ENCODE data around the gene CERS6.
"Not testable (repeated sequence)": the region's sequence is repeated elsewhere in the genome, so short reads cannot be mapped to it uniquely, and the experiment has no call there.

Gene CERS6

GRCh38 chr2:168455645-168456520 lies at the start of gene CERS6:
CERS6 (plus strand) TSS chr2:168456272; CDS start chr2:168456449, 177 bp downstream.
- DNase-seq (ENCODE audit: low spot score), result peak; percentile 95

DNA sequence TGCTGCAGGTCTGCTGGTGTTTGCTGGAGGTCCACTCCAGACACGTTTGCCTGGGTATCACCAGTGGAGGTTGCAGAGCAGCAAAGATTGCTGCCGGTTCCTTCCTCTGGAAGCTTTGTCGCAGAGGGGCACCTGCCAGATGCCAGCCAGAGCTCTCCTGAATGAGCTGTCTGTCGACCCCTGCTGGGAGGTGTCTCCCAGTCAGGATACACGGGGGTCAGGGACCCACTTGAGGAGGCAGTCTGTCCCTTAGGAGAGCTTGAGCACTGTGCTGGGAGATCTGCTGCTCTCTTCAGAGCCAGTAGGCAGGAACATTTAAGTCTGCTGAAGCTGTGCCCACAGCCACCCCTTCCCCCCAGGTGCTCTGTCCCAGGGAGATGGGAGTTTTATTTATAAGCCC lies 43.8 kb upstream of the CERS6 start:
- DNase-seq (ENCODE audit: low spot score), result not testable (repeated sequence)

GRCh38 chr2:168413101-168413500 lies 43.0 kb upstream of the CERS6 start:
- DNase-seq (ENCODE audit: low spot score), result not testable (repeated sequence)

DNA sequence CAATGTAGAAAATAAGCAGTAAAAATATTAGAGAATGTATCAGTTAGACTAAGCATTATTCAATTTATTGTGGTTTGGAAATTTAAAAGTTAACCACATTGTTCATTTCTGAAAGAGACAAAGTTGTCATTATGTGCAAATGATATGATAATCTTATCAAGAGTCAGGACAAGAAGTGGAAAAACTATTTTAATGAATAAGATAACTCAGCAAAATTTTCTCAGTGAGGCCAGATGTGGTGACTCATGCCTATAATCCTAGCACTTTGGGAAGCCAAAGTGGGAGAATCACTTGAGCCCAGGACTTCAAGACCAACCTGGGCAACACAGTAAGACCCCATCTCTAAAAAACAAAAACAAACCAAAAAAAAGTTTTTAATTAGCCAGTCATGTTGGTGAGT lies 39.5 kb upstream of the CERS6 start:
- DNase-seq (ENCODE audit: low spot score), result no peak

- DNase-seq (ENCODE audit: low spot score), result no peak
These were observed 33.5 kb upstream of the CERS6 start for GRCh38 chr2:168422584-168422983.

DNA sequence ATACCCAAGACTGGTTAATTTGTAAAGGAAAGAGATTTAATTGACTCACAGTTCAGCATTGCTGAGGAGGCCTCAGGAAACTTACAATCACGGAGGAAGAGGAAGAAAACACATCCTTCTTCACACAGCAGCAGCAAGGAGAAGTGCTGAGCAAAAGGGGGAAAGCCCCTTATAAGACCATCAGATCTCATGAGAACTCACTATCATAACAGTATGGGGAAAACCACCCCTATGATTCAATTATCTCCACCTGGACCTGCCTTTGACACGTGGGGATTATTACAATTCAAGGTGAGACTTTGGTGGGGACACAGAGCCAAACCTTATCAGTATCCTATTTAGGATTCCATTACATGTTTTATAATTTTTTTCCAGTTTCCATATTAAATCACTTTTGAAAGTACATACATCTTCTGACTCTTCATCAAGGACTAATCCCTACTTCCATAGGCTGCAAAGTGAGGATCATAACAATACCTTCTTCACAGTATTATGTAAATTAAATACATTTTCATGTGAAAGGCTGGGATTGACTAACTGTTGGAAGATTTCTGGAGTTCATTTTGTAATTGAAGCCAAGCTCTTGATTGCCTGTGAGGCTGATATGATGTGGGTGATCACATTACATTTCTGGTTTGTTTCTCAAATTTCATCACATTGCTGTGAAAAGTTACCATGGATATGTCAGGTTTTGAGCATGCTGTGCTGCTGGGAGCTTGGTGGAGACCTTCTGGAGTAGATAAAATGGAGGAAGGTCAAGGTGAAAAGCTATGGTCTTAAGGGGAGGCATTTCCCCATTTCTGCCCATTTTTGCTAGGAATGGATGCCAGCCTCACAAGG lies 31.7 kb upstream of the CERS6 start:
- DNase-seq (ENCODE audit: low spot score), result no peak

DNA sequence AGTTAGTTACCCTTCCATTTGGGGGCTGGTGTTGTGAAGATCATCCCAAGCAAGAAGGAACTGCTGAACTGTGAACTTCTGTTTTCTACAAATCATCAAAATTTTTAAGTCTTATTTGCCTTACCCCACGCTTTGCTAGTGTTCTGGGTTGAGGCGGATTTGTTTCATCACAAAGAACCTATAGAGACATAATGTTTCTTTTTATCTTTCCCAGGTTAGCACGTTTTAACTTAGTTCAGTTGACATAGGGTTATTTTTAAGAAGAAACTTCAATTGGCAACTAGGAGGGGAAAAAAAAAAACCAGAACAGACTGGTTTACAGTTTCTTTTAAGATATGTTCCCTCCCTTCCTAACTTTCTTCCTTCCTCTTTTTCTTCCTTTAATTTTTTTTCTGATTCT lies 31.1 kb upstream of the CERS6 start:
- DNase-seq (ENCODE audit: low spot score), result no peak

DNA sequence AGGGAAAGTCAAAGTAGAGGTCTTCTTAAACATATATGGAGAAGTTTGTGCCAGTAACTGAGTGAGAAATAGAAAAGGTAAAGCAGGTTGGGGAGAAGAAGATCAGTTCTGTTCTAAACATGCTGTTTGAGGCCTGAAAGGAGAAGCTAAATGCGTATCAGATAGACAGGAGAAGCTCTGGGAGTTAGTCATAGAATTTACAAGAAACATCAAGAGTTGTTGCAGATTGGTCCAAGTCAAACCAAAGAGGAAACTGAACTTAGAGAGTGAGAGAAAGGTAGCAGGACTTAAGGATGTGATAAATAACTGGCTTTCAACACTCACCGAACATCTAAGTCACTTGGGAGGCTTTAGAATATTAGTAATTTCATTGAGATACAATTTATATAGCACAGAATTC lies 29.2 kb upstream of the CERS6 start:
- DNase-seq (ENCODE audit: low spot score), result no peak

GRCh38 chr2:168427451-168427850 lies 28.6 kb upstream of the CERS6 start:
- no peak for DNase-seq (ENCODE audit: low spot score)

DNA sequence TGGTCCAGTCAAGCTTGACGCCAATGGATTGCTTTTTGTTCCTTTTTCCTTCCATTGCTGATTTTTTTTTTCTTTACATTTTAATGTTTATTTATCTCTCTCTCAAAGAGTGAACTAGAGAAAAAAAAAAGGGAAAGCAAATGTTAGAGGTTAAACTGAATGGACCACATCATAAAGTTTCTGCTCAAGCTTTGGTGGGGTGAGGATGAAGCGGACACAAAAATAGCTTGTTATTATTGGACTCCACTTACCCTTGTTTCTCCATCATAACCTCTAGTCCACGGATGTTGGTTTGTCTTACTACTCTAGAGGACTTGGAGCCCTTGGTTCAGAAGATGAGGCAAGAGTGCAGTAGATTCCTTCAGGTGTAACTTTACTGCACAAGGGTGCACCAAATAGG lies 27.6 kb upstream of the CERS6 start:
- no peak for DNase-seq (ENCODE audit: low spot score)

- DNase-seq (ENCODE audit: low spot score), result no peak
These were observed 26.1 kb upstream of the CERS6 start for GRCh38 chr2:168429988-168430387.

DNA sequence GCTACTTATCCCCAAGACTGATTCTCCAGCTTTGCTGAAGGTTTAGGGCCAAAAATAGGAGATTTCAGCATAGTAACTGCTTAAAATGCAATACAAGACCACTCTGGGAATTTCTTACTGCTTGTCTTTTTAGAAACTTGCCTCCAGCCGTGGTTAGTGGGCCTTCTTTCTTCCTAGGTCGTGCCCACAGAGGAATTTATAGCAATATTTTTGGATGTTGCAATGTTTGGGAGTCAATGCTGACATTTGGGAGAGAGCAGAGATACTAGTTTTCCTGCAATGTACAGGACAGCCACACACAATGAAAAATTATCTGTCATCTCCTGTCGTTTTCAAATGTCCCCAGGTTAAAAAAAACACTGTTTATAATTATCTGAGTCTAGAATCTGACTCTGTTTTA lies 25.6 kb upstream of the CERS6 start:
- DNase-seq (ENCODE audit: low spot score), result no peak

DNA sequence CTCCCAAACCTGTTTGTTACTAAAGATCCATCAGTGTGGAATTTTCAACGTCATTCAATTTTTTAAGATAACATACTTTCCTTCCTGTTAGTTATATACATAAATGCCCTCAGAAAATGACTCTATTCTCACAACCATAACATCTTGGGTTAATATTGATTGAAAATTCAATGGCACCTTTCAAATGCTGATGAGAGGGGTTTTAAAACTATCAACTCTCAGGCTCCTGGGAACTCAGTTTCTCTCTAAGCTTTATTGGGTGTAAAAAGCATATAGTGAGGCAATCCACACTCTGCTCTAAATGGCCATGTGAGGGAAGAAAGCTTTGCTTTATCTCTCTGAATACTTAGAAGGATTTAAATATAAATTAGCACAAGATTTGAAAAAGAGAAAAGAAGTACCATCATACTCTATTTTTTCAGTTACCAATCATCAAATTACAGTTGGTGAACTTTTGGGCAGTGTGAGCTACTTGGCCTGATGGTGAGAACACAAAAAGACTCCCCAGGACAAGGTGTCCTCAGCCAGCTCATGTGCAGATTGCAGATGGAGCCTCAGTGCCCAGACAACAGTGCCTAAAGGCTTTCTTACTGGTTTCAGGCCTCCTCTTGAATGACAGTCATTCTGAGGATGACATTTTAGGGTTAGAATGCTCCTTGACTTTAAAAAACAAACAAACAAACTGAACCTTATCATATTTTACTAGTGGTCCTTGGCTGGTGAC lies 24.6 kb upstream of the CERS6 start:
- DNase-seq (ENCODE audit: low spot score), result no peak

DNA sequence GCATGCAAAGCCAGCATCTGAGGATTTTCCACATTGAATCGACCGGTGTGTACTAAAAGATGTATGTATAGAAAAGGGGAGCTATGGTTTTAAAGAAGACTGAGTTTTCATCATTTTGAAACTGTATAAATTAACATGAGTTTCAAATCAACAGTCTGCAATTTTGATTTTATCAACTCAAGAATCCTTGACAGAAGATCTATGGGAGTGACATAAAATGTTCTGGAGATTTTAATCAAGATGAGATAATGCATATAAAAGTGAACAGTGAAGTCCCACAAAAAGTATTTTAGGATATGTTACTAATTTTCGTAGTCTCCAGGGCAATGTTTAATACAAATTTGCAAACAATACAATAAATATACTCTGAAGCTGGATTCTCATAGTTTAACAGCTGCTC lies 24.0 kb upstream of the CERS6 start:
- no peak for DNase-seq (ENCODE audit: low spot score)

- no peak for DNase-seq (ENCODE audit: low spot score)
These were observed 23.4 kb upstream of the CERS6 start for GRCh38 chr2:168432565-168433186.

GRCh38 chr2:168433527-168433926 lies 22.5 kb upstream of the CERS6 start:
- DNase-seq (ENCODE audit: low spot score), result no peak

DNA sequence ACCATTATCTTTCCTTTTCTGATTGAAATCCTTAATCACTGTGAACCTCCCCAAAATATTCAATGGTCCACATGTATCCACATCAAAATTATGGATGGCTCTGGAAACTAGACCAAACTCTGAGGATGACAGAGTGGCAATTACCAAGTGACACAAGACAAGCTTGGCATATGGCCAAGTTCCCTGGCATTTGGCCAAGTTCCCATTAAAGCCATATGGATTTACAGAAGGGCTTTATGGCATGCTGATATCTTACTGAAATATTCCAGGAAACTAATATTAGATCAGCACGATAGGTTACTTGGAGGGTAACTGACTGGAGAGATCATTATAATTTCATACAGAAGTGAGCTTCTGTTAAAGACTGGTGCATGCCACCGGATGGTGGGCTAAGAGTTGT lies 21.9 kb upstream of the CERS6 start:
- no peak for DNase-seq (ENCODE audit: low spot score)

GRCh38 chr2:168436840-168437239 lies 19.2 kb upstream of the CERS6 start:
- no peak for DNase-seq (ENCODE audit: low spot score)

DNA sequence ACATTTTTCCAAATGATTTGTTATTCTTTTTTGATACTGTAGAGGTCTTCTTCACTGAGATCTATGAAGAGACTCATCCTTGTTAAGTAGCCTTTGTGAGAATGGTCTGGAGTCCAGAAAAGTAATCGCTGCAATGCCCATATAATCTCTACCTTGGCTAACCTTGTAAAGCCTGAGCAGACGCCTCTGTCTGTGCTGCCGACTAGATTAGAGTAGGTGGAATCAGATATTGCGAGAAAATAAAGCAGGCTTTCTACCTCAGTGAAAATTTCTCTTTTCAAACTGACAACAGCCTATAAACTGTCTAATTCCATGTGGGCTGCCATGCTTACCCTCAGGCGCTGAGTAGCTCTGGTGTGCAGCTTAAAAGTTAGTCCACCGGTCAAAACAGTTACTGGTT lies 17.5 kb upstream of the CERS6 start:
- DNase-seq (ENCODE audit: low spot score), result no peak

GRCh38 chr2:168439536-168439935 lies 16.5 kb upstream of the CERS6 start:
- DNase-seq (ENCODE audit: low spot score), result no peak

DNA sequence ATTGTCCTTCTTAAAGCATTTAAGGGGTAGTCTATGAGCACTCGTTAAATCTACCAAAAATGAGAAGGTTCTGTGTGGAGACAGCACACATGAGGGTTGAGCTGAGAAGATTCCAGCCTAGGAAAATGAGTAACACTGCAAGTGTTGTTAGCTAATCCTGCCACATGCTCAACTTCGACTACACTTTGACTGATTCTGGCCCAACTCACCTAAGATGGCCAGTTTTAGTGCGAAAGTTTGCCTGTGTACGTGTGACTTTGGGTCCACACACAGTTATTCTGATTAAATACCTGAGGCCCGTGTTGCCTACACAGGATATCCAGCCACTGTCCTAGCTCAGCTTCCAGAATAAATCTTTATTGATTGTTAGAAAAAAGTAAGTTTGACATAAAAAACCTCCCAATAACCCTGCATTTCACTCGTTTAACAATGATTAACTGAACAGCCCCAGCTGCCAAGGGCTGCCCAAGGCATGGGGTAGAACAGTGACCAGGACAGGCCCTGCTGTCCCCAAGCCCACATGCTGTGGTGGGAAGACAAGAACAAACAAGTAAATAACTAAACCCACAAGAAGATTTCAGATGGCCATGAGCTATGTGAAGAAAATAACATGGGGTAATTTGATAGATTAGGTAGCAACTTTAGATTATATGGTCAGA lies 14.7 kb upstream of the CERS6 start:
- DNase-seq (ENCODE audit: low spot score), result no peak
